IPS DF 4.7 (cell line): ENCODE data around the gene INSIG1.

Experiments
- DNase-seq: peaks from one replicate; pipeline ENCODE4 v3.0.0-alpha.2; 2013; ENCODE audit warnings: low spot score; ENCODE audit errors: extremely low read depth

Gene INSIG1

DNA sequence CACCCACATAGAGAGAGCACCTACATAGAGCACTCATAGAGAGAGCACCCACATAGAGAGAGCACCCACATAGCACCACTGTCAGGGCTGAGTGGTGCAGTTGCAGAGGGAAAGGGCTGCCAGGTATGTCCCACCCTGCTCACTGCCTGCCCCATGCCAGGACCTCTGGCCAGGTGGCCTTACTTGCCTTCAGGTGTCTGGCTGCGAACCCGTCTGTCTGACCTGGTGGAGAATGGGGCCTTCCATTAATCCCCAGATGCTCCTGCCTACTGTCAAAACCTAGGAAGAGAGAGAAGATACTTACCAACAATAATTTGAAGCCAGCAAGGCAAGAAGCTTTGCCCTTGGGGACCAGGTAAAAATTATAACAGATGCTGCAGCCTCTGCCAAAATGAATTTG, 51.1 kb downstream of the INSIG1 start:
- DNase-seq: no peak

- DNase-seq: no peak
These were observed 52.1 kb downstream of the INSIG1 start for GRCh38 chr7:155349601-155350331.

- no peak for DNase-seq
These were observed 53.6 kb downstream of the INSIG1 start for GRCh38 chr7:155351120-155351870.

GRCh38 chr7:155352076-155352752, 54.5 kb downstream of the INSIG1 start:
- DNase-seq: no peak

- DNase-seq: no peak
These were observed 55.1 kb downstream of the INSIG1 start for GRCh38 chr7:155352753-155353115.

DNA sequence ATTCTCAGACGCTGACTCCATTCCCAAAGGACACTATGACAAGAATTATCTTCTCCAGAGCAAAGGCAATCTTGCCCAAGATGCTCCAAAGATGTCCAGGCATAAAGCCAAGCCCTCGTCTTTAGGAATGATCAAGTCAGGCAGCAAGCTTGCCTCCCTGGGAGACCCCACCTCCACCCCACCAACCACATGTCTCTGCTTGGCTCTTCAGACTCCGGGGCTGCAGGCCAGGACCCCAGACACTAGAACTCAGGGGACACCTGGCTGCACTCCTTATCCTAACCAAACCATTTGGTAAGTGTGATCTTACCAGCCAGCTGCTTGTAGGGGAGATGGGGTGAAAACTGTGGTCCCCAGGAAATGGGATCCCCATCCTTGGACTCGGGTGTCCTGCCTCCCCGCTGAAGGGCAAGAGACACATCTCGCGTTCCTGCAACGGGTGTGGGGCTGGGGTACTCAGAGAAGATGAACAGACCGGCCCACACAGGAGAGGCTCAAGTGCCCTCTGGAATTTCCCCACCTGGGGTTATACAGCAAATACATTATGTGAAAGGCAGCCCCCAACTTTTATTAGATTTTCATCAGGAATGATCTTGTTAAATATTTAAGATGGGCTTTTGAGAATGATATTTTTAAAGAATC, 55.7 kb downstream of the INSIG1 start:
- DNase-seq: no peak

GRCh38 chr7:155354371-155355048, 56.8 kb downstream of the INSIG1 start:
- no peak for DNase-seq

GRCh38 chr7:155355176-155355575, 57.5 kb downstream of the INSIG1 start:
- no peak for DNase-seq

GRCh38 chr7:155355745-155356144, 58.1 kb downstream of the INSIG1 start:
- DNase-seq: no peak

GRCh38 chr7:155356323-155357105, 58.8 kb downstream of the INSIG1 start:
- DNase-seq: no peak

GRCh38 chr7:155357573-155358041, 59.9 kb downstream of the INSIG1 start:
- no peak for DNase-seq

DNA sequence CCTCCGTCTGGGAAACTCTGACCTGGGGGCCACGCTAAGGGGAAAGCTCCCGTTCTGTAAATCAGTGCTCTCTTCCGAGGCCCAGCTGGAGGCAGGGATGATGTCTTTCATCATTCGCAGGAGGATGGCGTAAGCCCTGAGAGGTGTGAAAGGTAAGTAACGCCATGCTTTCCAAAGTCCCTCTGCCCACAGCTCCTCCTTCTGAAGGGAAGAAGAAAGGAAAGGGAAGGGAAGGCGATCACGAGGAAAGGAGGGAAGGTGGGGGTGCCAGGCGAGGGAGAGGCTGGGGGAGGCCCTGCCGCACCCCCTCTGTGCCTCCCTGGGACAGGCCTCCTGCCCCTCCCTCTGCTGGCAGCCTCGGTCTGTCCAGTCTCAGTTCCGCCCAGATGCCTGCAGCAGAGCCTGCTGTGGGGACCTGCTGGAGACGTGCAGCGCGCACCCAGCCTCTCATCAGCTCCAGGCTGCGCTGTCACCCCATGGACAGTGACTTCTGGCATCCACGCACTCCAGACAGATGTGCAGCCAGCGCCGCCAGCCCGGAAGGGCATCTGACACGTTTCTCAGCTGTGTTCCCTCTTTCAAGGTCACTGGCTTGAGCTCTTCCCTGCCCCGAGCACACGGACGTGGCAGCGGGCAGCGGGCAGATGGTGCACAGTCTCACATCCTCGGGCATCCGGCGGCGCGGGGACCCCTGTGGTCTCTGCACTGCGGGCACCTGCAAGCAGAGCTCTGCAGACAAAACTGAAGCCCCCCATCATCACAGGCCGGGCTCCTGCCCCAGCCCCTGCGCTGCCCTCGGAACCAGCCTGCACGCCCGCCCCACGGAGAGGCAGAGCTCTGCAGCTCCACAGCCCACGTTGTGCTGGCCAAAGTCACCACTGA, 60.6 kb downstream of the INSIG1 start:
- no peak for DNase-seq

DNA sequence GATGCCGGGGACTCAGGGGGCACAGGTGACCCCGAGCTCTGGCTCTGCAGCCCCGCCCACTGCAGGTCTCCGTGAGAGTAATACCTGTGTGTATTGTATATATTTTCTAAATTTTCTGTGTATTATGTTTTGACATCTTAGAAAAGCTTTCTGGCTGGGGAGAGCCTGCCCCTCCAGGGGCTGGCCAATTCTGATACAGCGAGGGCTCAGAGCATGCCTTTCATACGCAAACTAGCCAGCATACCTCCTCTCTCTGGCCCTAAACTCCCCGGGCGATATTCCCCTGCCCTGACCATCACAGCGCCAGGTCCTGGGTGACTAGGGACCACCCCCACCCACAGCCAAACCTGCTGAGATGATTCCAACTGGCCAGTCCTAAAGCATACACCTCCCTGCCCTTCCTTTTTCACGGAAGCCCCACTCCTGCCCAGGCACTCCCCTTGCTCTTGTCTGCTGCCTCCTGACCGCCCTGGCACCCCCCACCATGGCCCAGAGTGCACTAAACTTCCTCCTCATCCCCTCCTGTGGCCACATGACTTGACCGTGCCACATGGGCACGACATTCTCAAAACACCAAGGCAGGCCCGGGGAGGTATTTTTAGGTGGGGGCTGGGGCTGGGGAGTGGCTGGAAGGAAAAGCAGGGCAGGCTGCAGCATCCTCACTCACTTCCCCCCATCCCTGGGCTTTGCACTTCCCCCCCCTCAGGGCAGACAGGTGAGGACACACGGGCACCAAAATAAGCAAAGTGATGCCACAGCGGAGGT, 61.5 kb downstream of the INSIG1 start:
- no peak for DNase-seq
